Muscle of leg (tissue), 11 donors: ENCODE measurements around the gene CRABP1. TPM values are rescaled to one million over a fixed set of nuclear protein-coding genes. Genes with fewer than 3 reads are reported as not detected.

Experiments used
- DNase-seq: peaks from one replicate; pipeline ENCODE4 v3.0.0; 2013
- H3K27ac ChIP-seq: one replicate; pipeline ENCODE4 v1.5.1; 2013; ENCODE audit warnings: mild to moderate bottlenecking, low read length, control low read depth
- H3K27me3 ChIP-seq: one replicate; pipeline ENCODE4 v1.6.1; 2013; ENCODE audit warnings: low read length; ENCODE audit not compliant: control insufficient read depth, insufficient read depth
- H3K36me3 ChIP-seq: one replicate; pipeline ENCODE4 v1.6.1; 2013; ENCODE audit warnings: low read length; ENCODE audit not compliant: control insufficient read depth, insufficient read depth
- H3K4me1 ChIP-seq: one replicate; pipeline ENCODE4 v1.6.1; 2013; ENCODE audit warnings: low read length; ENCODE audit not compliant: control insufficient read depth, insufficient read depth
- H3K4me3 ChIP-seq: one replicate; pipeline ENCODE4 v1.5.1; 2013; ENCODE audit warnings: low read length, control low read depth
- H3K9me3 ChIP-seq: replicated peaks from 2 replicates; pipeline ENCODE4 v1.6.1; 2013; ENCODE audit warnings: low read depth, low read length; ENCODE audit not compliant: control insufficient read depth
- WGBS: methylation state at CpG from one replicate; pipeline ENCODE4 v1.1.5; 2013; ENCODE audit warnings: missing lambda C conversion rate; ENCODE audit not compliant: insufficient coverage; 5-methylcytosine and 5-hydroxymethylcytosine counted together
- polyA plus RNA-seq, 8 donors: library from polyadenylated mRNA; unstranded; fragments of 120-200 nt; gene quantifications; one replicate each; pipeline versions ENCODE4 v1.2.1 to v1.2.3, GENCODE V29; 2013; ENCODE audit warnings: inconsistent platforms in 1 of 8, low replicate concordance in 1 of 8; ENCODE audit not compliant: insufficient read length in 8 of 8, insufficient read depth in 1 of 8
- total RNA-seq: library from RNA; stranded (reverse); fragments of 120-200 nt; gene quantifications from one replicate; pipeline ENCODE4 v1.2.4, GENCODE V29; 2013

The CRABP1 gene
- total and polyA plus RNA-seq, 9 donors, result 16.3 to 159 (median 65.2) TPM

GRCh38 chr15:78302579-78303312 is 37.4 kb upstream of the CRABP1 start:
- no peak for DNase-seq
- H3K27me3 ChIP-seq, result peaks cover 33% of the 10 kb centered on the region
- H3K9me3 ChIP-seq, result no peaks in the 10 kb centered on the region
- H3K27ac ChIP-seq, result no peak overlapping the region
- 29% methylated on average over 1 of the region's 5 CpGs for WGBS
- H3K4me1 ChIP-seq, result peaks cover 9% of the 10 kb centered on the region
- no peak overlapping the region for H3K4me3 ChIP-seq
- H3K36me3 ChIP-seq, result no peaks in the 10 kb centered on the region

GRCh38 chr15:78304216-78305066 is 35.7 kb upstream of the CRABP1 start:
- 86% methylated on average over 3 of the region's 9 CpGs for WGBS
- no peaks in the 10 kb centered on the region for H3K9me3 ChIP-seq
- no peak for DNase-seq
- no peak overlapping the region for H3K4me3 ChIP-seq
- H3K36me3 ChIP-seq, result no peaks in the 10 kb centered on the region
- peaks cover 33% of the 10 kb centered on the region for H3K27me3 ChIP-seq
- peaks cover 16% of the 10 kb centered on the region for H3K4me1 ChIP-seq
- no peak overlapping the region for H3K27ac ChIP-seq

- DNase-seq, result peak; percentile 54
- 53% methylated on average over 3 of the region's 3 CpGs for WGBS
- no peak overlapping the region for H3K27ac ChIP-seq
- no peaks in the 10 kb centered on the region for H3K9me3 ChIP-seq
- peaks cover 13% of the 10 kb centered on the region for H3K4me1 ChIP-seq
- H3K36me3 ChIP-seq, result no peaks in the 10 kb centered on the region
- no peak overlapping the region for H3K4me3 ChIP-seq
- peaks cover 23% of the 10 kb centered on the region for H3K27me3 ChIP-seq
Observed at GRCh38 chr15:78306176-78306774, 33.9 kb upstream of the CRABP1 start.

GRCh38 chr15:78307976-78308375 is 32.2 kb upstream of the CRABP1 start:
- peaks cover 13% of the 10 kb centered on the region for H3K4me1 ChIP-seq
- no peaks in the 10 kb centered on the region for H3K9me3 ChIP-seq
- H3K4me3 ChIP-seq, result no peak overlapping the region
- no peak for DNase-seq
- peaks cover 18% of the 10 kb centered on the region for H3K27me3 ChIP-seq
- H3K36me3 ChIP-seq, result no peaks in the 10 kb centered on the region
- no peak overlapping the region for H3K27ac ChIP-seq
- 78% methylated on average over 4 of the region's 6 CpGs for WGBS

GRCh38 chr15:78308422-78309032 is 31.6 kb upstream of the CRABP1 start:
- H3K4me3 ChIP-seq, result no peak overlapping the region
- peaks cover 18% of the 10 kb centered on the region for H3K27me3 ChIP-seq
- WGBS, result 25% methylated on average over 8 of the region's 9 CpGs
- no peak overlapping the region for H3K27ac ChIP-seq
- H3K36me3 ChIP-seq, result no peaks in the 10 kb centered on the region
- no peaks in the 10 kb centered on the region for H3K9me3 ChIP-seq
- H3K4me1 ChIP-seq, result peaks cover 13% of the 10 kb centered on the region
- peak; percentile 73 for DNase-seq

GRCh38 chr15:78311292-78311691 is 28.9 kb upstream of the CRABP1 start:
- Histone ChIP-seq H3K27ac (no peak overlapping the region), H3K9me3 (no peaks in the 10 kb centered on the region), H3K36me3 (no peaks in the 10 kb centered on the region), H3K4me3 (no peak overlapping the region), H3K4me1 (peaks cover 10% of the 10 kb centered on the region), H3K27me3 (peaks cover 4% of the 10 kb centered on the region)
- DNase-seq, result no peak
- 68% methylated on average over 3 of the region's 3 CpGs for WGBS

- H3K9me3 ChIP-seq, result no peaks in the 10 kb centered on the region
- no peaks in the 10 kb centered on the region for H3K27me3 ChIP-seq
- H3K27ac ChIP-seq, result no peak overlapping the region
- no peak overlapping the region for H3K4me3 ChIP-seq
- H3K36me3 ChIP-seq, result no peaks in the 10 kb centered on the region
- peaks cover 7% of the 10 kb centered on the region for H3K4me1 ChIP-seq
- no peak for DNase-seq
- 75% methylated on average over 3 of the region's 4 CpGs for WGBS
Observed at GRCh38 chr15:78312536-78312935, 27.6 kb upstream of the CRABP1 start.

GRCh38 chr15:78312957-78313356 is 27.2 kb upstream of the CRABP1 start:
- H3K27me3 ChIP-seq, result no peaks in the 10 kb centered on the region
- DNase-seq, result no peak
- H3K4me1 ChIP-seq, result peaks cover 7% of the 10 kb centered on the region
- H3K36me3 ChIP-seq, result no peaks in the 10 kb centered on the region
- 75% methylated on average over 4 of the region's 5 CpGs for WGBS
- H3K4me3 ChIP-seq, result no peak overlapping the region
- no peak overlapping the region for H3K27ac ChIP-seq
- H3K9me3 ChIP-seq, result no peaks in the 10 kb centered on the region

- H3K9me3 ChIP-seq, result no peaks in the 10 kb centered on the region
- no peak overlapping the region for H3K27ac ChIP-seq
- 69% methylated on average over 6 of the region's 8 CpGs for WGBS
- H3K27me3 ChIP-seq, result no peaks in the 10 kb centered on the region
- no peak overlapping the region for H3K4me3 ChIP-seq
- no peak for DNase-seq
- H3K4me1 ChIP-seq, result peaks cover 4% of the 10 kb centered on the region
- H3K36me3 ChIP-seq, result no peaks in the 10 kb centered on the region
Observed at GRCh38 chr15:78313383-78313782, 26.8 kb upstream of the CRABP1 start.

- Histone ChIP-seq H3K9me3 (no peaks in the 10 kb centered on the region), H3K27me3 (no peaks in the 10 kb centered on the region), H3K36me3 (no peaks in the 10 kb centered on the region), H3K4me1 (no peaks in the 10 kb centered on the region), H3K27ac (no peak overlapping the region), H3K4me3 (no peak overlapping the region)
- 55% methylated on average over 4 of the region's 7 CpGs for WGBS
- no peak for DNase-seq
Observed at GRCh38 chr15:78314181-78314581, 26.0 kb upstream of the CRABP1 start.
